Retina (tissue), 1 donor: ENCODE results near the gene ST6GALNAC1.

Source experiments
- DNase-seq: peaks from one replicate; pipeline ENCODE4 v3.0.0-alpha.2; 2016

Gene ST6GALNAC1

GRCh38 chr17:76675648-76676047 is 32.1 kb upstream of the ST6GALNAC1 start:
- no peak for DNase-seq

GRCh38 chr17:76674600-76674999 is 31.0 kb upstream of the ST6GALNAC1 start:
- DNase-seq, result no peak

- DNase-seq, result no peak
These were observed 30.2 kb upstream of the ST6GALNAC1 start for GRCh38 chr17:76673729-76674128.

GRCh38 chr17:76672892-76673291 is 29.3 kb upstream of the ST6GALNAC1 start:
- no peak for DNase-seq

- no peak for DNase-seq
These were observed 28.8 kb upstream of the ST6GALNAC1 start for GRCh38 chr17:76672270-76672851.

- DNase-seq, result no peak
These were observed 28.3 kb upstream of the ST6GALNAC1 start for GRCh38 chr17:76671912-76672262.

- DNase-seq, result peak; percentile 99
These were observed 27.8 kb upstream of the ST6GALNAC1 start for GRCh38 chr17:76671123-76671911.

- DNase-seq, result no peak
These were observed 27.2 kb upstream of the ST6GALNAC1 start for GRCh38 chr17:76670718-76671122.

DNA sequence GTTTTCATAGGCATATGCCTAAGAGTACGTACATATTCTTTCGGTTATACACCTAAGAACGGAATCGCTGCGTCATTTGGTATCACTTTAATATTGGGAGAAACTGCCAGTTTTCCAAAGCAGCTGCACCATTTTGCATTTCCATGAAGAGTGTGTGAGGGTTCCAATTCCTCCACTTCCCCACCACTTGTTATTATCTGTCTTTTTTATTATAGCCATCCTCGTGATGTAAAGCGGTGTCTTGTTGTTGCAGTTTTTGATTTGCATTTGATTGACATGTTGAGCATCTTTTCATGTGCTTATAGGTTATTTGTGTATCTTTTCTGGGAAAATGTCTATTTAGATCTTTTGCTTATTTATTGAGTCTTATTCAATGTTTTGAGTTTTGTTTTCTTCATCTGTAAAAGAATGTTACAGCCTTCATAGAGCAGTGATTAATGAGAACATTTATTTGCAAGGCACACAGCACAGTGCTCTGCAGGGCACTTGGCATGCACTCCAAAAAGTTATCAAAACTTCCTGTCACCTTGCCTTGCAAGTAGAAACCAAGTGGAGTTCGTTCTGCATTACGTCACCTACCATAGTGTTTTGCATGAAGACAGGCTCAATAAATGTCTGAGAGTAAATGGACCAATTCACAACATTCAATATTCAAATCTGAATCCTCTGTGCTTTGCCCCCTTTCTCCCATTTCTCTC is 26.6 kb upstream of the ST6GALNAC1 start:
- DNase-seq, result no peak

GRCh38 chr17:76667786-76668453 is 24.4 kb upstream of the ST6GALNAC1 start:
- DNase-seq, result no peak

DNA sequence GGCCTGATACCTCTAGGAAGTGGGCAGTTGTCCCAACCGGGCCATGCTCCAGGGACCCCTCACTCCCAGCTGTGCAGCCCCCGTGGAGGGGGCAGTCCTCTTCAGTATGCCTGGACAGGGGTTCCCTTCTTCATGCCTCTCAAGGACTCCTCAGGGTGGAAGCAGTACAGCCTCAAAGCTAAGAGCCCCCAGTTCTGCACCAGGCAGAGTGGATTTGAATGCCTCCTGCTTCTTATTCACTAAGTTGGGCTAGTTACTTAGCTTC is 23.9 kb upstream of the ST6GALNAC1 start:
- no peak for DNase-seq

DNA sequence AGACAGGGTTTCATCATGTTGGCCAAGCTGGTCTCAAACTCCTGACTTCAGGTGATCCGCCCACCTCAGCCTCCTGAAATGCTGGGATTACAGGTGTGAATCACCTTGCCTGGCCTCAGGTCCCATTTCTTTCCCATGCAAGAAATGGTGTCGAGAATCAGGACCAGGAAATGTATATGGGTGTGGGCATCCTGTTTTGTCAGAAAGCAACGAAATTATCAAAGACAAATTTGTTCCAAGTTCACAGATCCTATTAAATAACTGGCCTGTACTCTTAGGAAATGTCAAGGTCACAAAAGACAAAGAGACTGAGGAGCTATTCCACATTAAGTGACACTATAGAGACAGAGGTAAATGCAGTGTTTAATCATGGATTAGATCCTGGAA is 17.1 kb upstream of the ST6GALNAC1 start:
- DNase-seq, result no peak

- peak; percentile 32 for DNase-seq
These were observed 16.5 kb upstream of the ST6GALNAC1 start for GRCh38 chr17:76659928-76660655.

DNA sequence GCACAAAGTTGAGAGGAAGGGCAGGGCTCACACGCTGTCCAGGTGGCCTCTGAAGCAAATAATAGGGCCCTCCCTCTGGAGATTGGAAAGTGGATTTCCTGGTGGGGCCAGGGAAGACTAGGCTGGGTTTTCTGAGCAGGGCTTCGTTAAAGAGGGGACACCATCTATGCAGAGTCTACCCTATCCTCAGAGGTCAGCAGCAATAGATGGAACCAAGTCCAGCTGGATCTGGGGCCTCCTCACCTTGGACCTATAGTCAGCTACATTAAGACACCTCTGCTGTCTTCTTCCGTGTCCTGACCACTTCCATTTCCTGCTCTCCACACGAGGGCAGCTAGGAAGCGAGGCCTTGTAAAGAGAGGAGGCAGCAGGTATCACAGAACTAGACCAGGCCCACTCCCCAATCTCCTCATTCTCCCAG is 14.7 kb upstream of the ST6GALNAC1 start:
- no peak for DNase-seq

- DNase-seq, result no peak
These were observed 14.1 kb upstream of the ST6GALNAC1 start for GRCh38 chr17:76657505-76658241.

- no peak for DNase-seq
These were observed 10.9 kb upstream of the ST6GALNAC1 start for GRCh38 chr17:76654408-76654807.

GRCh38 chr17:76650504-76650903 is 6.9 kb upstream of the ST6GALNAC1 start:
- DNase-seq, result no peak

GRCh38 chr17:76646712-76647111 is 3.2 kb upstream of the ST6GALNAC1 start:
- DNase-seq, result no peak

- DNase-seq, result no peak
These were observed 1.9 kb upstream of the ST6GALNAC1 start for GRCh38 chr17:76645481-76645880.

- DNase-seq, result no peak
These were observed 1.4 kb upstream of the ST6GALNAC1 start for GRCh38 chr17:76644995-76645394.

- DNase-seq, result no peak
These were observed 563 bp downstream of the ST6GALNAC1 start for GRCh38 chr17:76642994-76643393.

DNA sequence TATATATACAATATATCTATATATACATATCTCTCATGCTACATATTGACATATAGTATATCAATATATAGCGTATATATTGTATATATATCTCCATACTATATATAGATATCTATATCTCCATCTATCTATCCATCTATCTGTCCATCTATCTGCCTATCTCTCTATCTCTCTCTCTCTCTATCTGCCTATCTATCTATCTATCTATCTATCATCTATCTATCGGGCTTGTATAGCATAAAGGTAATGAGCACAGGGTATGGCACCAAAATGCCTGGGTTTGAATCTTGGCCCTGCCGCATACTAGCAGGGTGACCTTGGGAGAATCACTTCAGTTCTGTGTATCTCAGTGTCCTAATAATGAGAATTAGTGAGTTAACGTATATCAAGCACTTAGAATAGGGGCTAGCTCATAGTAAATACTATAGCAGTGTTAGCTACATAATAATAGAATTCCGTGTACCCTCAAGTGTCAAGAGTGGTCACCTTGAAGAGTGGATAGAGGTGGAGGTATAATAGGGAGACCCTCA is 1.5 kb downstream of the ST6GALNAC1 start:
- DNase-seq, result no peak
